ENCODE measurements around the gene LAMB2.

LAMB2 gene

DNA sequence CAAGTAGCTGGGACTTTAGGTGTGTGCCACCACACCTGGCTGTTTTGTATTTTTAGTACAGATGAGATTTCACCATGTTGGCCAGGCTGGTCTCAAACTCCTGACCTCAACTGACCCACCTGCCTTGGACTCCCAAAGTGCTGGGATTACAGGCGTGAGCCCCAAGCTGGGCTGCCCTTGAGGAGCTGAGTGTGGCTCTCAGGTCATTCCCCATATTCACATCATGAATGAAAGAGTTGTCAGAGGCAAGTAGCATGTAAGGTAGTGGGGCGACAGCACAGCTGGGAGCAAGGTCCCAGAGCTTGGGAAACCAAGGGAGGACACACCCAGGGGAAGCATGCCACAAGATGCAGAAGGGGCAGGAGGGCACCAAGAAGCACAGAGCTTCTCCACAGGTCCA lies 28.3 kb upstream of the LAMB2 start:
- no peak for DNase-seq

DNA sequence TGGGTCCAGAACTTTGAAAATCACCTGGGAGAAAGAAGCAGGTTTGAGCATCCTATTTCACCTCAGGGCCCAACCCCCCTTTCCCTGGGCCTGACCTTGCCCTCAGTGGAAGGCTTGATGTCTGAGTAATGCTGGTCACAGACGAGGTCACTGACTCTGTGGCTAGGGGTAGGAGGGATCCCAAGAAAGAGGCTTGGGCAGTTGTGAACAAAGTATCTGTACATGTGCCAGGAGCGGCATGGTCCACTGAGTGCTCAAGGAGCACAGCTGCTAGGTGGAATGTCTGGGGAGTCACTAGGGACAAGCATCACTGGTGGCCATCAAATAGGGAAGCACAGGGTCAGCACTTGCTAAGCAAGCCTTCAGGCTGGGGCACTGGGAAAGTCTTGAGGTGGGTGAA lies 25.9 kb upstream of the LAMB2 start:
- no peak for DNase-seq

DNA sequence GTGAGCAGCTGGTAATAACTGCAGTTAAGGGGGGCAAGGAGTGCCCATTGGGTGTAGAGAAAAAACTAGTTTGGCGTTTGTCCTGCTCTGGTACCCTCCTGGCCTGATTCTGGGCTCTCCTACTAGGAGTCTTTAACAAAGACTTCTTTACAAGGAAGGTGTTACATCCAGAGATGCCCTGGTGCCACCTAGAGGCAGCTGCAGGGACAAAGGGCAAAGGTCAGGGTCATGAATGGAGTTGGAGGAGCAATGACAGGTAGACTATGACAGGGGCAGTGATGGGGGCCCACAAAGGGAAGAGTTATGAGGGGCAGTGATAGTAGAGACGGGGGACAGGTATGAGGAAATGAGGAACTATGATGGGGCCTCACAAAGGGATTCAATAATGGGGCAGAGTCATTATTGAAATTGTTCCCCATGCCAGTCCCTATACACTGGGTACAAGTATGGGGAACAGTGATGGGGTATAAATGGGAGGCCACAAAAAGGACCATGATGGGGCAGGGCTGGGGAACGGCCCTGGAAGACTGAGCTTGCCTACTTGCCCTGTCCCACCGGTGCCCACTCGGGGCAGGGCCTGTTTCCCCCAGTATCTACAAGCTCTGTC lies 25.4 kb upstream of the LAMB2 start:
- DNase-seq: no peak

DNA sequence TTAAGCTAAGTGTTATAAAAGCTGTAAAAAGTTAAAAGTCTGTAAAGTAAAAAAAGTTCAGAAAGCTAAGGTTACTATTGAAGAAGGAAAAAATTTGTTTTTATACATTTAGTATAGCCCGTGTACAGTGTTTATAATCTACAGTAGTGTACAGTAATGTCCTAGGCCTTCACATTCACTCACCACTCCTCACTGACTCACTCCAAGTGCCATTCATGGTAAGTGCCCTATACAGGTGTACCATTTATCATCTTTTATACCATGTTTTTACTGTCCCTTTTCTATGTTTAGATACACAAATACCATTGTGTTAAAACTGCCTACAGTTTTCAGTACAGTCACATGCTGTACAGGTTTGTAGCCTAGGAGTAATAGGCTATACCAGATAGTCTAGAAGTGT lies 24.4 kb upstream of the LAMB2 start:
- no peak for DNase-seq

DNA sequence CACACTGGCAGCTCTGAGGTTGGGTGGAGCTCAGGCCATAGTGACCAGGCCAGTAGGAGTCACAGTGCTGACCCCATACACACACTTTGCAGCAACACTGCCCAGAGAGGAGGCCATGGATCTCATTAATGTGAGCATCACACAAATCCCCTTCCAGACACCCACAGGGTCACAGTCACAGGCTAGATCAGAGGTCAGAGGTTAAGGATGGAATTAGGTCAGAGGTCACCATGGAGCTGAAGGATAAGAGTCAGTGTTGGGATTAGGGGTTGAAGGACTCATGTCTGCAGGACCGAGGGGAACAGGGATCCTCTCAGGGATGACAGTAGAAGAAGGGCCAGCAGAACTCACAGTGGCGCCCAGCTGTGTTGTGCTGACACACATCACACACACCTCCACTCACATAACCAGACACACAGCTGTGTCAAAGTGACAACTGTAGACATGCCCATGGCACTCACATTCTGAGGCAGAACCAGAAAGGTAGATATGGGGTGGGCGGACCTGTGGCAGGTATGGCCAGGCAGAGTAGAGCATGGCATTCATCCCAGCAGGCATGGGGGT lies 20.6 kb upstream of the LAMB2 start:
- no peak for DNase-seq

DNA sequence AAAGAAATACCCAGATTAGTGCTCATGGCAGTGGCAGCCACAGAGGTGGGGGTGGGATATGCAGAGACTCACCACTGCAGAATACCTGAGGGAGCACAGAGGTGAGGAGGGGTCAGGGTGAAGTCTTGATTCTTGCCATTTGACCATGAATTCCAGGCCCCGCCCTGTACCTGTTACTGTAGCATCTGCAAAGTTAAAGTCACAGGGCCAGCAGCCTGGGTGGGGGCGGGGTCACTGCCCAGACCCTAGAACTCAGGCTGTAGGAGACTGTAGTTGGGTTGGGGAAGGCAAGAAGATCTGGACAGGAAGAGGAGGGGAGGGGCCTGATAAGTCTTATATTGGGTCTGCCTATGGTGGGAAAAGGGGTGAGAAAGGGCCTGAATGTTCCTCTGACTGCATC lies 18.8 kb upstream of the LAMB2 start:
- DNase-seq: no peak

DNA sequence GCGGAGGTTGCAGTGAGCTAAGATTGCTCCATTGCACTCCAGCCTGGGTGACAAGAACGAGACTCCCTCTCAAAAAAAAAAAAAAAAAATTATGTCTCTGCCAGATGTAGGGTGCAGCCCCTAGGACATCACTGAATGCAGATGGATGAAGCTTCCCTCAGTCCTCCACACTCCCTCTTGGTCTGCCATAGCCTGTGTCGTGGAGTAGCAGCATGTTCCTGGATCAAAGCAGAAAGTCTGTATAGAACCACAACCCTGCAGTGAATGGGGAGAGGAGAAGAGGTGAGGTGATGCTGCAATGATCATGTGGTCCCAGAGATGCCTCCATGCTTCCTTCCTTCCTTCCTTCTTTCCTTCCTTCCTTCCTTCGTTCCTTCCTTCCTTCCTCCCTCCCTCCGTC lies 15.3 kb upstream of the LAMB2 start:
- no peak for DNase-seq

DNA sequence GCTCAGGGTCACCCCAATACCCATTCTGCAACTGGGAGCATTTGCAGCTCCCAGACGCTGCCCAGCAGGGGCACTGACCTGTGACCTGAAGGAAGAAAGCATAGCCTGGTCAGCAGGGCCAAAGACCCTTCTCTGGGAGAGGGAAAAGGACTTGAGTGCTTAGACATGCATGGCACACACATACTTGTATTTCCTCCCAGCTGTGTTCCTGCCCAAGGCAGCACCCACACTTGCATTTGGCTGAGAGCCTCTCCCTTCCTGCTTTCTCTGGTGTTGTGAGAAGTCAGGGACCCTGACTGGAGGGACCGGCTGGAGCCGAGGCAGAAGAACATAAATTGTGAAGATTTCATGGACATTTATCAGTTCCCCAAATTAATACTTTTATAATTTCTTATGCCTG lies 7.2 kb upstream of the LAMB2 start:
- DNase-seq: no peak

DNA sequence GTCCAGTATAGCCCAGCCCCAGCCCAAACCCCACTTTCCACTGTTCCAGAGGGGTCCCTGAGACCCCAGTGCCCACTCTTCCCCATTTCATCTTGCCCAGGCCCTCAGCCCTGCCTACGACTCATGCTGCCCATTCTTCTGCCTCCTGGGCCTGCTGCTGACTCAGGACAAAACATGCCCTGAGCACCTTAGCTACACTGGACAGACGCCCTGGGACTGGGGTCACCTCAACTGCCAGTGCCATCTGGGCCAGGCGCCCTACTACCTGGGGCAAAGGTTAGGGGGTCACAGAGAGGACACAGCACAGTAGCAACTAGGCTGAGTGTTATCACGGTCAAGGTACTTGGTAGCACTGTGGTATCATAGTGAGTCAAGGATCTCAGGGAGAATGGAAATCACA lies 2.6 kb upstream of the LAMB2 start:
- no peak for DNase-seq

DNA sequence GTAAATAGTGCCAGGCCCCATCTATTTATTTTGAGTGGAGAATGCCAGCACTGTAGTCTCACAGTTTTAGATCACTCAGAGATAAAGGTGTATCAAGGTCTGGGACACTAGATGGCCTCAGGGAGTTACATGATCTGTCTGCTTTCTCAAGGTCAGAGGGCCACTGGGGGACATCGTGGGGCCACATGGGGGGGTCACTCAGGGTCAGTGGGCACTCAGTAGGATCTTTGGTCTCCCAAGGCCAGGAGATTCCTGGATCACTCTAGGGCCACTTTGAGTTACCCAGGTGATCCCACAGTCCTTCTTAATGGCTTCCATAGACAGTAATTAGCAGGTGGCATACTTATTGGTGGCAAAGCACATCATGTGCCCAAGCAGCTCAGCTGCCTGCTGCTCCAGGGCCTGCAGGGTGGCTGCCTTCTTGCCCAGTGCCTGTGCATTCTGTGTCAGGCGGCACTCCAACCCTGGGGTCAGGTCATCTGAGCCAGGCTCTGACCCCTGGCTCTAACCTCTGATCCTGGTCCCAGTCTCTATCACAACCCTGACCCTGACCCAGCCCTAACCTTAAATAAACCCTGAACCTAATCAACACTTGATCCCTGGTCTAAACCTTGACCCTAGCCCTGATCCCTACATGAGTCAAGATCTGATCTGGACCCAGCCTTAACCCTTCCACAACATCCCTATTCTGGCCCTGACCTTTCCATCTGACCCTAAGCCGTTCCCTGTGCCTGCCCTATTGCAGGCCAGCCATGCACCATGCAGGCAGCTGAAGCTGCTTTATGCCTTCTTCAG lies 1.8 kb upstream of the LAMB2 start:
- DNase-seq: no peak

DNA sequence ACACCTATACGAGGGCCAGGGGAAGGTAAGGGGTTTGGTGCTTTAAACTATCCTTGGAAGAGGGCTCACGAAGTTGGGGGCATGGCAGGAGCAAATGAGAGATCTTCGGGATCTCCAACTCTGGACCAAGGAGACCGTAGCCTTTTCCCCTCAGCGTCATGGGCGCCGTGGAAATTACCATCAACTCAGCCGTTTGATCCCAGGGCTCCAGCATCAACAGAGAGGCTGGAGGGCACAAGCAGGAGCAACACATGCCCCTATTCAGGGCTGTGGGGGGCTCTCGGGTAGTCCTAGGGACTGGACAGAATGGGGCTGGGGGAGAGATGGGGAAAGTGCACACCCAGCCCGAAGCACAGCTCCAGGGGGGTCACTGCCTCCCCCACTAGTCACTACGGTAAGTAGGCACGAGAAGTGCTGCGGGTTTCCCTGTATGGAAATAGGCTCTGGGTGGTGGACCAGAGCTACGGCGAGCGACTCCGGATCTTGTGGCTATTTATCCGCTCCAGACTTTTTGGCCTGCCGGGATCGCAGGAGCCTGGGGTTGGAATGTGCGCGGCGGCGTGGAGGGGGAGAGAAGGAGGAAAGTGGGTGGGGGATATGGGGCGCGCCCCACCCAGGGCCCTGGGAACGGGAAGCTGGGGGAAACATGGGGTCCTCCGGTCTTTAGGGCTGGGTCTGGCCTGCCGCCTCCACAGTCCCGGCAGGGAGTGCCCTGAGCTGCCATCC lies 539 bp upstream of the LAMB2 start:
- DNase-seq: no peak

DNA sequence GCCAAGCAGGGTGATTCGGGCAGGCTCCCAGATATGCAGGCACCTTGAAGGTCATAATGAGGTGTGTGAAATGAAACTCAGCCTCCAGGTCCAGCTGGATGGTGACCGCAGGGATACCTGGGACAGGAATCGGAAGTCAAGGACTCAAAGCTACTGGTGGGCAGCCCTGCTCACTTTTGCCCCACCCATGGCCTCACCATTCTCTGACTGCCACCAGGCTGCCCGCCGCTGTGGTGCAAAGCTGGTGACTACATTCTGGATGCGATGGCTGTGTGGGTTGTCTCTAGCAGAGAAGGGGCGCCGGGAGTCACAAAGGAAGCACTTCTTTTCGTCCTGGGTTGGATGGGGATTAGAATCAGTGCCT lies 795 bp downstream of the LAMB2 start:
- no peak for DNase-seq

DNA sequence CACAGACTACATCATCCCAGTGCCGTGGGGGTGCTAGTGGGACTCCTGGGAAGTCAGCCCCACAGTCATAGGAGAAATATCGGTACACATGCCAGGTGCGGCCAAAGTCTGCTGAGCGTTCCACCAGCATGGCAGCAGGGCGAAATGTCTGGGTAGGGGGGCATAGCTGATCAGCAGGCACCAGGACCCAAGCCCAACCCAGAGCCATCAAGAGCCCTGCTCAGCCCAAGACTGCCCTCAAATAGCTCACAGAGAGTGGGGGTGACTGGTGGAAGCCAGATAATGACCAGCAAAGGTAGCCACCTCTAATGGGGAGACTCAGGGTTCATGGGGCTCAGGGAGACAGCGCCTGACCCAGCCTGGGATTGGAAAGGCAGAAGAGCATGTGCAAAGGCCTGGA lies 1.3 kb downstream of the LAMB2 start:
- DNase-seq: no peak

DNA sequence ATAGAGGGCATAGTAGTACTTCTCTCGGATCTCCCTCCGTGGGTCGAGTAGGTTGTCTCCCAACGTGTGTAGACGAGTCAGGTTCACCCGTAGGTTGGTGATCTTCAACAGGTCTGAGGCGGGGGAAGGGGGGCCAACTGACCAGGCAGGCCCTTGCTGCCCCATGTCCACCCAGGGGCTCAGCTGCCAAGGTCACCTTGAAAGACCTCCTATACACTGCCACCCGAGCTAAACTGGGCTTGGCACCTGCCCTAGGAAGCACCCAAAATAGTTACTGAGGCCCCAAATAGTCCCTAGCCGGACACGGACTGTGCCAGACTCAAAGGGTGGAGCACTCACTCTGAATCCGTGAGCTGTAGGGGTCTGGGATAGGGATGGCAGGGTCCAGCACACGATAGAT lies 1.8 kb downstream of the LAMB2 start:
- no peak for DNase-seq

DNA sequence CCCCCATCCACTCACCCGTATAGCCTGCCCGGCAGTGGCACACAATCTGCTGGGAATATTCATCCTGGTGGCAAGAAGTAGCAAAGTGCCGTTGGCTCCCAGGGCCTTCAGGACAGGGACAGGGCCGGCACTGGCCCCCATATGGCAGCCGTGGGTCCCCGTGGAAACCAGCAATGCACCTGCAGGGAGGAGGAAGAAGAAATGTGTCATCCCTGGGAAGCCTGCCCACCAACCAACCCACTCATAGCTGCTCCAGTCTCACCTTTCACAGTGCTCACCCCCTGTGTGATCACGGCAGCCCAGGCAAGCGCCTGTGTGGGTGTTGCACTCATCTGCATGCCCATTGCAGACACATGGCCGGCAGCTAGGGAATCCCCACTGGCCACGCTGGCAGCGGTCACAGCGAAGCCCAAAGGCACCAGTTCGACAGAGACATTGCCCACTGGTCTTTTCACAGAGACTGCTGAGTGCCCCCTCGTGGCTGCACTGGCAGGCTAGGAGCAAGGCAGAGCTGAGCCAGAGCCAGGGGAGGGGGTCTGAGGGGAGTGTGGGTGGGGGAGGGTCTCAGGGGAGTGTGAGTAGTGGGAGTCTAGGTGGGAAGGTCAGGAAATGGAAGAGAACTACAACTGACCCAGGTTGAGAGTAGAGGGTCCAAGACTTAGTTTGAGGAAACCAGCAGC lies 7.7 kb downstream of the LAMB2 start:
- DNase-seq: no peak

DNA sequence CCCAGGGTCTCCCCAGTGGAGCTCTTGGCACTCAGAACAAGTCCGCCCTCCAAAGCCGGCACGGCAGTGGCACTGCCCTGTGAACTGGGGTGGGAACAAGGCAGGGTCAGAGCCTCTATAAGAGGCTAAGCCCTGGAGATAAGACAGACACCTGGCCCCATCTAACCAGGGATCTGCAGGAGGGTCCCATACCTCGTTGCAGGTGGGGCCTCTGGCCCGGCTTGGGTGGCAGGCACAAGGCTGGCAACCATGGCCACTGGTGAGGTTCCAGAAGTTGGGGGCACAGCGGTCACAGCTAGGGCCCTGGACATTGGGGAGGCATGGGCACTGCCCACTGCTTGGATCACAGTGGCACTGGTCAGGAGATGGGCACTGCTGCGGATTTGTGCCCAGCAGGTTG lies 8.6 kb downstream of the LAMB2 start:
- no peak for DNase-seq

DNA sequence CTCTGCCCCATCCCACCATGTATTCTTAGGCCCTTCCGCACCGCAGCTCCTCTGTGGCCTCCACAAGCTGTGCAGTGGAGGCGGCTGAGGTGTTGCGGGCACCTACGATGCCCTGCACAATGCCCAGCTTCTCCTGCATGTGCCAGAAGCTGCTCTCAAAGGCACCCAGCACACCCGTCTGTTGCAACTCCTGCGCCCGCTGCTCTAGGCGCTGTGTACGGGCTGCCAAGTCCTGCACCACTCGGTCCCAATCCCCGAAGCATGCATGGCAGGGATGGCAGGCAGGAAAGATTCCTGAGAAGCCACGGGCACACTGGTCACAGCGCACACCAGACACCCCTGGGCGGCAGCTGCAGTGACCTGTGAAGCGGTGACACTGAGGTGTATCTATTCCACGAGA lies 9.2 kb downstream of the LAMB2 start:
- DNase-seq: no peak

DNA sequence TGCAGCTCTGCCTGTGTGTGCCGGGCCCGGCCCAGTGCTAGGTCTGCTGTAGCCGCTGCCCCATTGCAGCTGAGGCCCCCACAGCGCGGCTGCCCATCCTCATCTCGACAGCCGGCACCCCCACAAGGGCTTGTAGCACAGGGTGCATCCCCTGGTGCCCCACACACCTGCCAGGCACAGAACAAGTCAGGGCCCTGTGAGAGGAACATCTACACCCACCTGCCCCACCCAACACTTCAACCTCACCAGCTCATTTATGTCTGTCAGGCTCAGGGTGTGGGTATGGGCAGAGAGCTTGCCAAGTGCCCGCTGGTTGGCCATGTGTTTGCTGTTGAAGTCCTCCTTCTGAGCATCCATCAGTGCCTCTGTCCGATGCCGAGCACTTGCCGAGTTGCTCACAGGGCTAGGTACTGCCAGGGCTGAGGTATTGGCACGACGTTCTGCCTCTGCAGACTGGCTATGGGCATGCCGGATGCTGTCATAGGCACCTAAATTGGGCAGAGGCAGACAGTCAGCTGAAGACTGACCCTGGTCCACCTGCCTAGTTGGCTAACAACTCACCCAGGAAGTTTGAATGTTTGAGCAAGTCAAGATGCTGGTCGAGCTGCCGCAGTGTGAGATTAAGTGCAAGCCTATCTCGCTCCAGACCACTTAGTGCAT lies 9.8 kb downstream of the LAMB2 start:
- DNase-seq: no peak

DNA sequence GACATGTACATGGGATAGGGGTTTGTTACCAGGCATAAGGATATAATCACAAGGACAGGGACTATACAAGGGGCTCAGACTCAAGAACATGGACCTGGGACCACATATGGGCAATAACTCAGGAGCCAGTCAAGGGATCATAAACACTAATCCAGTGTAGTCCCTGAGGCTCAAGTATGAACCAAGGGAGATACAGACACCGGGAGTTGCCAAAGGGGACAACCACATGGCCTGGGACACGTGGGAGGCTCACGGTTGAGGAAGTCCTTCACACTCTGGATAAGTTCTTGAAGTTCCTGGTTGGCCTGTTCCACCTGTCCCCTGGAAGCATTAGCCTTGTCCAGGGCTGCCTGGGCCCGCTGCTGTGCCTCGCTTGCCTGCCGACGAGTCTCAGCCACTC lies 10.4 kb downstream of the LAMB2 start:
- no peak for DNase-seq

DNA sequence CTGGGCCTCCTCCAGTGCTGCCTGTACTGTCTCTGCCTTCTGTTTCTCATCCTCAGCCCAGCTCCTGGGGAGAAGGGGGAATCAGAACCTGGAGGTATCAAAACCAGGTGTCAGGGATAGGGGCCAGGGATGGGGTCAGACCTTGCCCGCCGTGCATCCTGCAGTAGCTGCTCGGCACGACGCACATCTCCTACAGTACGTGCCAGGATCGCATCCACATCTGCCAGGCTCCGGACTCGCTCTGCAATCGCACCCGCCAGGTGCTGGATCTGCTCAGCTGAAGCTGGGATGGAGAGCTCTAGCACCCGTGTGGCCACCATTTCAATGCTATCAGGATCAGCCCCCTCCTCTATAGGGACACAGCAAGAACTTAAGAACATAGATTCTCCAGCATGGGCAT lies 10.8 kb downstream of the LAMB2 start:
- DNase-seq: no peak

DNA sequence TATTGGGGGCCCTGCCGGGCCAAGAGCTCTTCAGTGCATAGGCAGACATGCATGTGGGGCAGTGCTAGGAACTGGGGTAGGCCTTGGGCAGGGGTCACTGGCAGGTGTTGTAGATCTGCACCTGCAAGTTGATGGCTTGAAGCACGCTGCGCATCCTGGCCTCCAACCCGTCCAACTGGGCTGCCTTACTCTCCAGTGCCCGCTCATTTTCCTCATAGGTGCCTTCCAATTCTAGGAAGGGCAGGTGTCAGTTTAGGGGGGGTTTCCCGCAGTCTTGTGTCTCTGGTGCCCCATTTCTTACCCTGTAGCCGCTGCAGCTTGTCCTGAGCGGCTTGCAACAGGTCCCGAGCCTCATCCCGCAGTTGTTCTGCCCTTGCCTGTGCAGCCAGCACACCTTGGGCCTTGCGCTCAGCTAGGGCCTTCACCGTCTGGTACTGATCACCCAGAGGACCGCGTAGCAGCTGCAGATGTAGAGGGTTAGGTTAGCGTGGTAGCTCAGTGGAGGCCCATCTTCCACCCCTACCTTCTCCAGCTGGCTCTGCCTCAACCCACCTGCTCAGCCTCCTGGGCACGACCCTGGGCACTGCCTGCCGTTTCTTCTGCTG lies 11.6 kb downstream of the LAMB2 start:
- no peak for DNase-seq

DNA sequence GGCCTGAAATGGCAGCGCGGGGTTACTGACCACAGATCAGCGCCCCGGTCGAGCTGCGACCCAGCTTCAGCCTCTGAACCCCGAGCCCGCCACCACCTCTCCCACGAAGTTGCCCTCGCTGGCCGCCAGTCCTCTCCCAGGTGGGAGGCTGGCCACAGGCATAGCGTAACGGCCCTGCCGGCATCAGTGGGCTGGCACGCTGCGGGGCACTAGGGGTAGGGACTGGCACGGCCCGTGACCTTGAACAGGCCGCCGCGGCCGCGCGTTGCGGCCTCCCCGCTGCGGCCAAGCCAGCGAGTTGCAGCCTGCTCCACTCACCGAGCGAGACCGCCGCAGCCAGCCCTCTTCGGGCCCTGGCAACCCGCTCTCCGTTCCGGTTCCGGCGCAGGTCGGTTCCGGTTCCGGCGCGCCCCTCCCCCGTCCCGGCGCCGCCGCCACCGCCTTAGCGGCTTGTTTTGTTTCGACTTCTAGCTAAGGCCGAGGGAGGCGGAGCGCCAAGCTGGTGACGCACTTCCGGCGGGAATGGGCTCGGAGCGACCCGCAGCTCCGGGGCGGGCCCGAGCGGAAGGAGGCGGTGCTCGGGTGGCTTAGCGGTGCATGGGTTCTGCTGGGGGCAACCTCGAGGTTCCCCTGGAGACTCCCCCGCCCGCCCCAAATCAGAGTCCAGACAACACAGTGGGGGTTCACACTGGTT lies 12.3 kb downstream of the LAMB2 start, which contains the start of gene USP19:
Gene USP19 (minus strand): TSS at position 386 of the 694 bp plus-strand sequence. CDS start 1,678 bp downstream, outside the sequence.
- peak; percentile 43 for DNase-seq

All from NCI-H1694 (cell line).